C1 segment of cervical spinal cord (tissue), 14 donors: Measurements from ENCODE around the gene LRRK1.

Source experiments
- DNase-seq, 14 donors: peaks; one replicate each; lab custom pipeline; 2025; lab: John Stamatoyannopoulos, UW

Gene LRRK1

DNA sequence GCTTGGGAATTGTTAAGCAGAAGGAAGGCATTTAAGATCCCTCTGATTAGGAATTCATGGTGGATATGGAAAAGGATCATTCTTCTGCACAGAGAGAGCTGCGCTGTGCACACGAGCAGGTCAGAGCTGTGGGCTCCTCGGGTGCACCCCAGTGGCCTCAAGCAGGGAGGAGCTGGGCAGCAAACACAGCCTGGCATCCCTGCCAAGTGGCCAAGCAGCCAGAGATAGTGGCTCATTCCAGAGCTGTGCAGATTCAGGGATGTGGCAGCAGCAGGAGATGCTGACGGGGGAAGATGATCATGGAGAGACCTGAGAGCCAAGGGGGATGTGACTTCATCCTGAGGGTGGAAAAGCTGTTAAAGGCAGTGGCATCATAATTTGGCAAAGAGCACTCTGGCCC is 55.9 kb downstream of the LRRK1 start:
- DNase-seq, result no peak

DNA sequence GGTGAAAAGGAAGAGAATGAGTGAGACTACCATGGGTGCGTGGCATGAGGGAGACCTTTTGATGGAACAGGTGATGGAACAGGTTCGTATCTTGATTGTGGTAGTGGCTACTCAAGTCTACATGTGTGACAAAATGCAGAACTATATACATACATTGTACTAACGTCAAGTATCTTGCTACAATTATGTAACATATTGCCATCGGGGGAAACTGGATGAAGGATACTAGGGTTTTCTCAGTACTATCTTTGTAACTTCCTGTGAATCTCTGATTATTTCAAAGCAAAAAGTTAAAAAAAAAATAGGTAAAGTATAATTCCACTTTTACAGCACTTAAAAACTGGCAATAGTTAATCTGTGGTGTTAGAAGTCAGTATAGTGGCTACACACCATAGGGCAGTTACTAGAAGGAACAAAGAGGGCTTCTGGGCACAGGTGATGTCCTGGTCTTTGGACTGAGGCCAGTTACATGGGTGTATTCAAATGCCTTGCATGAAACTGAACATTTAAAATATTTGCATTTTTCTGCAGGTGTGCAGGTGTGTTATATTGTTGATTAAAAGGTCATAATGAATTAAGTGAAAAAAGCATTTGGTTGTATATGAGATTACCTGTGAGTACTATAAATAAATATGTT is 61.4 kb downstream of the LRRK1 start:
- no peak for DNase-seq

GRCh38 chr15:100981086-100981485 is 61.9 kb downstream of the LRRK1 start:
- no peak for DNase-seq

GRCh38 chr15:100983221-100983620 is 64.1 kb downstream of the LRRK1 start:
- DNase-seq, result no peak

DNA sequence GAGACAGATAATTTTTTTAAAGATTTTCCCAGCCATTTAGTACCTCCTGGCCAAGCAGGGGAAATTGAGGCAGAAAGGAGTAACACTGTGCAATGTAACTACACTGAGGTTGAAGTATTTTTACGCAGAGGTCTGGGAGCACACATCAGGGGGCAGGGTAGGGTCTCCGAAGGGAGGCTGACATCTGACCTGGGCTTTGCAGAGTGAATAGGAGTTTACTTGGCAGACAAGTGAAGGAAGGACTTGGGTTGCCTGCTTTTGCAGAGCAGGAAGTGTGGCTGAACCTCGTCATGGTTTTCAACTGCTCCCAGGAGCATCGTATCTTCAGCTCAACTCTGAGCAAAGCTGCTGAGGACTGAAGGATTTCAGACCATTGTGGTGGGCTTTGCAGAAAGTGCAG is 66.2 kb downstream of the LRRK1 start:
- no peak for DNase-seq

- no peak for DNase-seq
Observed at GRCh38 chr15:100986158-100986896, 67.2 kb downstream of the LRRK1 start.

DNA sequence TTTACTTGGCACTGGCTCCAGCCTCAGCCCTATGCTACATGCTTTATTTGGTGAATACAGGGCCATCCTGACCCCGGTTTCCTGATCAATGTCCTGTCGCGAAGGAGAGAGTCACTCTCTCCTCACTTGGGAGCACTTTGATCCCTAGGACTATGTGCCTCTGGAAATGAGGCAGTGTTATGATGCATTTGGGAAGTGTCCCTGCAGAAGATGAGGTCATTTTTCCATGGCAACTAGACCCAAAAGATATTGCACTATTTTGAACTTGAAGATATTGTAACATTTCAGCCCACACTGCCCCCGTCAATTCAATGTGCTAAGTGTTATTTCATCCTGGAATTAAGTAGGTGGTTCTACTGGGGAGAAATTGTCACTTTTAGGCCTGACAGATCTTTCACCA is 68.0 kb downstream of the LRRK1 start:
- no peak for DNase-seq

GRCh38 chr15:100988297-100988696 is 69.1 kb downstream of the LRRK1 start:
- no peak for DNase-seq

DNA sequence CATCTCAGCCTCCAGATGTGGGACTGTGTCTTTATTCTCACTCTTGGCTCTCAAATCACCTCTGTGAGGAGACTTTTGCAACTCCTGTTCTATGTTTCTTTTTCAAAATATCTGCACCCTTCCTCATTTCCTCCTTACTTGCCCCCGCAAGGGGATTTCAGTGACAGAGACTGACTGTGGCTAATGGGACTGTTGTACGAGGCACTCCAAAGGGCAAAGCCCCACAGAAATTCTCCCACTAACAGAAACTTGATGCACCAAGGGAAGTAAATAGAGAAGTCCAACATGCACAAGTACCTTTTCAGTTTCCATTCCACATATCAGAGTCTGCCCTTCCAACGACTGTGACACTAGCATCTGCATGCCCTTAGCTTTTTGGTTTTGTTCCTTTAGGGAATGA is 69.7 kb downstream of the LRRK1 start:
- DNase-seq, result no peak

DNA sequence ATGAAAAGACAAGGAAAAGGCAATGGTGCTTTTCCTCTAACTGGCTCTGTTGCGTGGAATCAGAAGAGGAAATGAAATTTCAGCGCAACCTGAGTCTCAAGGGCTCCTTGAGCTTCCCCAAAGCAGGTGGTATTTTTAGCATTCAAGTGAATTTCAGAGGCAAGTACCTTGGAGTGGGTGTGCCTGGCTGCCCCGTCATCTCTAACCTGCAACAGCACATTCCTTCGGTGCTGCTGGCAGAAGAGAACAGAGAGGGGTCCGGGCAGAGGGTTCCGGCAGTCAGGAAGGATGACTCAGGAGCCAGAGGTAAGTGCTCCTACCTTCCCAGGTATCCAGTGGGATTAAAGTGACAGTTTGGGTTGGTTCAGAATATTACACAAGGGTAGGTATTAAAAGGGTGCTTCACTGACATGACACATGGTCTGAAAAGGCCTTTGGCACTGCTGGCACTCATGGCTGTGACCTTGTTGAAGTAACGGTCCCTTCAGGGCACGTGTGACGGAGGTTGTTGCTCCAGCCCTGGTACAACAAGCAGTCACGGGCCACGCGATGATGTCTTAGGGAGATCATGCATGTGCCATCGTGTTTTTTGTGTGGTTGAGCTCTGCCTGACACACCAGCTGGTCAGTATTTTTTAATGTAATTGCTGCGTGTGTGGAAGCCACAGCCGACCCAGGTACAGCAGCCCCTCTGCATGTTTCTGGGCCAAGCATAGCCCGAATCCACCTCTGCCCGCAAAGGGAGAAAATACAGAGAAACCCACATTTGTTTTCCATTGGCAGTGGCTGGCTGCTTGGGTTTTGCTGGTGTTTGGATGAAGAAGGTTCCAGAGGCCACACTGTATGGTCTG is 75.7 kb downstream of the LRRK1 start:
- DNase-seq, result no peak

DNA sequence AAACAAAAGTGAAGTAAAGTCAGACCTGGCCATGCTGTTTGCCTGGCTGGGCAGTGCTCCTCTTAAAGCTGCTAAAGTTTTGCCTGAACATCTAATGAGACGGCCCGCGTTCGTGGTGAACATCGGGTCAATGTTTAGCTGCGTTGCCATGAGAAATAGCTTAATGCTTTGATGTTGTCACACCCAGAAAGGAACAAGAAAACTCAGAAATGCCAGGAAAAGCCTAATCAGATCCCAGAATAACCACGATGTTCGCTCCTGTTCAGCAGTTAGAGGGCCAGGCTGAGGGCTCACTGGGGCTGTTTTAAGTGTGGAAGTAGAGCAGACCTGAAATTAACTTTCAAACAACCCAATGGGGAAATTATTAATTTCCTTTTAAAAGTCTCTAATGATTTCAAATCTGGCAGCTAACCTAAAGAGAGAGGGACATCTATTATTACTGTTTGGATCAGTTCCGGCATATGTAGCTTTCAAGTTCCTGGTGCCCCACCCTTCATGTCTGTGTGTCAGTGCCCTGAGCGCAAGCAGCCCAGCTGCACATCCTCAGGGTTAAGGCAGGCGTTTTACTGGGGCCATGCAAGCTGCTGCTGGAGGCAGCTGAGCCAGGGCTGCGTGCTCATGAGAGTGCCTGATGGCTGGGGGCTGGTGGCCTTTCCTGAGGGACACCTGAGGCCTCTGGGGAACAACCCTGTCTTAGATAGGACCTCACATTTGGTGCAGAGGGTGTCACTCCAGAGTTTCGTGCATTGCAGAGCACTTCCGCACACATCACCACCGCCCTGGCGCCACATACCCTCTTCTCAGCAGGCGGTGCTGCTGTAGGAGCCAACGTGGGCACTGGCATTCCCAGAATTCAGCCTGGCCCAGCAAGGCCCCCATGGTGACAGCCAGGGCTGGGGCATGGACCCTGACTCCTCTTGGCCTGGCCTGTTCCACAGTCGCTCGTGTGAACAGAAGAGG is 76.6 kb downstream of the LRRK1 start:
- DNase-seq, result no peak

DNA sequence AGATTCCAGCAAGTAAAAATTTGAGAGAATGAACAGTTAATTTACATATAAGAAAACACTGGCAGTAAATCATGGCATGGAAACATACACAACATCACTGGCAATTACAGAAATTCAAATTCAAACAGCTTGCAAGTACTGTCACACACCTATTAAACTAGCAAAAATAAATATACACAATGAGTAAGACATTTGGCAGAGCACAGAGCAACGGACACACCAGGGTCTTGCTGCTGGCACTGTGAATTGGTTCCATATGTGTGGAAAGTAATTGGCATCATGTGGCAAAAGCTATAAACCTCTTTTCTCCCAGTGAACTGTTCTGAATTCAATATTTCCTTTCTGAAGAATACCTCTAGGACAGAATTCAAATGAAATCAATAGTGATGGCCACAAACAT is 78.3 kb downstream of the LRRK1 start:
- DNase-seq, result no peak

DNA sequence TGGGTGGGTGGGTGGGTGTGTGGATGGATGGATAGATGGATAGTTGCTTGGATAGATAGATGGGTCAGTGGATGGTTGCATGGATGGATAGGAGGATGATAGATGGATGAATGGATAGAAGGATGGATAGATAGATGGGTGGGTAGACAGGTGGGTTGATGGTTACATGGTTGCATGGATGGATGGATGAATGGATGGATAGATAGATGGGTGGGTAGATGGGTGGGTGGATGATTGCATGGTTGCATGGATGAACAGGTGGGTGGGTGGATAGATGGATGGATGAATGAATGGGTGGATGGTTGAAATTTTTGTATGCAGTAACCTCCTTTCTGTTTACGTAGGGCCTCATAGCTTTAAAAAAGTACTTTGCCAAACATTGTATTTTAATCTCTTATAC is 79.5 kb downstream of the LRRK1 start:
- no peak for DNase-seq

DNA sequence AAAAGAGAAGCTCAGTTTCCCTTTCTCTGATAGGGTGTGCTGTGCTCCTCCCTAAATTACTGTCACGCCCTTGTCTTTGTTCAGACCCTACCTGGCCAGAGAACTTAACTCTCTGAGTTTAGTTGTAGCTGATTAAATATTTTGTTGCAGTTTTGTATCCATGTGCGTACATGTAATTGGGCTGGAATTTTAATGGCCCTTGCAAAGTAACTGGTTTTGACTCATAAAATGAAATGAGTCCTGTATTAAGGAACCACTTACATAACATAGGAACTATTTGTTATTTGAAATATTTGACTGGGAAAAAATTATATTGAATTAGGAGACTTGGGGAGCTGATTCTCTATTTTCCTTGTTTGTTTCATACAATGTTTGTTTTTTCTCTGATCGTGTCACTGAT is 80.2 kb downstream of the LRRK1 start:
- DNase-seq, result no peak

DNA sequence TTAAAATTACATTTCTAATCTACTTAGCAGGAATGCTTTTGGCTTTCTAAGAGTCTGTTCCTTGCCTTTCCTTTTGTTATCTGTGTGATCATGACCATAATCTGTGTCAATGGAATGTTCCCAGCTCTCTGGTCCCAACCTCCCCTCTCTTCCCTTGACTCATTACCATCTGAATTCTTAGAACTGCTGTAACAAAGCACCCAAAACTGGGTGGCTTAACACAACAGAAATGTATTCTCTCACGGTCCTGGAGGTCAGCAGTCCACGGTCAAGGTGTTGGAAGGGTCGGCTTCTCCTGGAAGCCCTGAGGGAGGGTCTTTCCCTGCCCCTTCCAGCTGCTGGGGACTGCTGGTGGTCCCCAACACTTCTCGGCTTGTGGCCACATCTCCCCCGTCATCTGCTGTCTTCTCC is 81.1 kb downstream of the LRRK1 start:
- DNase-seq, result no peak

DNA sequence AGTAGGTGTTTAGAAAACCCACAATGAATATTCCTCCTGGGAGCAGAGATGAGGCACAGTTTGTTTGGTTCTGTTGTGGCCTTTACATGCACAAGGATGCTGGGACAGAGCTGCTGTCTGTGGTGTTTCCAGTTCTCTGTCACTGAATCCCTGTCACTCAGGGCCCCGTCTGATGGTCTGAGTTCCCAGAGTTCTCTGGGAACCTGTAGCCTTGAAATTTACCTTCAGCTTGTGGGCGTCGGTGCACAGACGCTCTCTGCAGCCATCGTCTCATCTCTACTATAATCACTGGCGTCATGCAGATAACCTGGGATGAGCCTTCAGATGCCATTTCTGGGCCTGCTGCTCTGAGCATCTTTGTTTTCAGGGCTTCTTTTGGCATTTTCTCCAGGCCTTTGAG is 81.9 kb downstream of the LRRK1 start:
- DNase-seq, result no peak

DNA sequence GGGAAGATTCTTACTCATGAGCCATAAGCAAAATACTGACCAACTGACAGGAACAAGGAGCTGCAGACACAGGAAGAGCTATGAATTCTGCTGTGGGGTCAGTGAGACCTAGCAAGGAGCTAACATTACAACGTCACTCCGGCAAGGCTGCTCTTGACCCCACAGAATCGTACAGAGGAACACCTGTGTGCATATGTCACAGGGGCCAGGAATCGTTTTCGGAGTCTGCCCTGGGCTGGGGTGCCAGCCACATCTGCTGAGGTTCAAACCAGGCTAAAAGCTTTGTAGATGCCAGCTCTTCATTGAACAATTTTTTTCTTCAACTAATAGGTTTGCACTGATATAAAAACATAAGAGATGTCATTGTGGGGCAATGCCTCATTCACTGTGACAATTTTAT is 82.6 kb downstream of the LRRK1 start:
- no peak for DNase-seq

DNA sequence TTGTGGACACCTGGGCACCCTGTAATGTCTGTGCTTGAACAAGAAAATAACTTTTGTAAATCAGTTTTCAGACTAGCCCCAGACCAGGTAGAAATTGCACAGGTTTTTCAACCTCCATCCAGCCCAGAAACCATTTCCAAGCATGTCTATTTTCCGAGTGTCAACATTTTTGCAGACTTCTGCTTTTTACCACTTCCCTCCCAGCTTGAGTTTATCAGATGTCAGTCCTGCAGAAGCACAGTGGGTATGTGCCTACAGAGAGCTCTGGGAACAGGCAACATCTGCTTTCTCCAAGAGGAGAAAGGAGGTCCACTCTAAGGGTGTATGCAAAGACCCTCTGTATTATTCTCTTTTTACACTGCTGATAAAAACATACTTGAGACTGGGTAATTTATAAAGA is 83.9 kb downstream of the LRRK1 start:
- no peak for DNase-seq

GRCh38 chr15:101003706-101004105 is 84.5 kb downstream of the LRRK1 start:
- DNase-seq, result no peak

DNA sequence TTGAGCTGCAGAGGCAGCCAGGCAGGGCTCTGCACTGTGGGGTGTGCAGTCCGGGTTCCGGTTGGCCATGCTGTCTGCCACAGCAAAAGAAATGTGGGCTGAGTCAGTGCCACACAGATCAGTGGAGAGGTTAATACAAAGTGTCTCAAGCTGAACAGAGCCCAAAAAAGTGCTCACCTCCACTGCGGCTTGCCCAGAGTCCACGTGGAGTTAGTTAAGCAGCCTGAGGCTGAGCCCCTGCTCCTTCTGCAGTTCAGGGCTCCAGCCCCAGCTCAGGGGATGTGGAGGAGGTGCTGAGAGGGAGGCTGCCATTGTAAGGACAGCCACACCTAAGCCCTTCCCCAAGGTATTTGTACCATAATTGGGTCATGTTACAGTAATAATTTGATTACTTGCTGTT is 85.3 kb downstream of the LRRK1 start:
- no peak for DNase-seq

DNA sequence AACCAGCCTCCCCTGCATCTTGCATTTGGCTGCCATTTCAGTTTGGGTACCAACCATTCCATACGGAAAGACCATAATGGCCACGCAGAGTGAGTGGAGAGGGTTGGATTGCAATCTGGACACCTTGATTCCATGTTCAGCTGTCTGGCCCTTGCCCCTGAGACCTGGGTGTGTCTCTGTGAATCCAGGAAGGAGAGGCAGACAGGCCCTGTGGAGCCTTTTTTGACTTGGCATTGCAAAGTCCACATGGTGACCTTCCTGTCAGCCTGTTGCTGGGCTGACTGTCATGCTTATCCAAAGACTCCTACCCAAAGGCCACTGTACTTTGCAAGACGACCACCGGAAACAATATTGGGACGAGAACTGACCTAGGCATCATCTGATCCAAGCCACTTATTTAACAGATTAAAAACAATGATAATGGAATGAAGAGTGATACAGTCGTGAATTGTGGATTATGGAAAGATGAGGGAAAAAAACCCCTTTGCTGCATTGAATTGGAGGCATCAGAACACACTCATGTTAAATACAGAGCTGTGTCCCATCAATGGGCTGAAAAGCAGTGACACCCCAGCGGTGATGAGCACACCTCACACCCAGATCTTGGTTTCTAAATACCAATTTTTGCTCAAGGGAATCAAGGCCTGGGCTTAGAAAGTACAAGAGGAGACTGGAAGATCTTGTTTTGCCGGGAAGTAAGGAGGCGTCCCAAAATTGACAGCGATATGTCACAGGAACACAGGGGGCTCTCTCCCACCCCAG is 86.0 kb downstream of the LRRK1 start:
- DNase-seq, result no peak
